Measurements from ENCODE around the gene SP100. TPM values are rescaled to one million over a fixed set of nuclear protein-coding genes. Genes with fewer than 3 reads are reported as not detected.
"Not testable (repeated sequence)": the region's sequence is repeated elsewhere in the genome, so short reads cannot be mapped to it uniquely, and the experiment has no call there.

SP100 gene
- total and polyA plus RNA-seq, 8 donors, result 24.6 to 66.8 (median 37.2) TPM

- WGBS, 2 donors, result 65 to 72% methylated on average over 3 of the region's 3 CpGs
- ATAC-seq (no peak), DNase-seq (no peak), FAIRE-seq (no peak)
- intact Hi-C loops (cut with DNase I), result no loop called here
- TF ChIP-seq CTCF (IDR thresholded peaks at IDR 0.05), result no peak
- Histone ChIP-seq H3K4me1 (no peaks in the 10 kb centered on the region), H3K9me3 (no peaks in the 10 kb centered on the region), H3K36me3 (no peaks in the 10 kb centered on the region), H3K4me3 (no peak overlapping the region), H3K27ac (peak overlapping the region in 2 of 4 donors; percentile 15 to 39), H3K27me3 (no peaks in the 10 kb centered on the region)
Measured at GRCh38 chr2:230408244-230408842, 7.7 kb upstream of the SP100 start.

GRCh38 chr2:230409316-230409715 is 6.7 kb upstream of the SP100 start:
- intact Hi-C loops (cut with DNase I); H3K27me3 ChIP-seq; ATAC-seq; H3K36me3 ChIP-seq; FAIRE-seq; H3K9me3 ChIP-seq; H3K4me1 ChIP-seq; H3K4me3 ChIP-seq; DNase-seq: not testable (repeated sequence)
- 31 to 34% methylated on average over 2 of the region's 2 CpGs for WGBS, 2 donors
- H3K27ac ChIP-seq, result peak overlapping the region in 1 of 4 donors; percentile 15

GRCh38 chr2:230410263-230410662 is 5.7 kb upstream of the SP100 start:
- FAIRE-seq (no peak), DNase-seq (no peak), ATAC-seq (no peak)
- no peak for TF ChIP-seq CTCF (IDR thresholded peaks at IDR 0.05)
- WGBS, 2 donors, result 94 to 98% methylated on average over 1 of the region's 1 CpG
- Histone ChIP-seq H3K27me3 (no peaks in the 10 kb centered on the region), H3K4me1 (no peaks in the 10 kb centered on the region), H3K9me3 (no peaks in the 10 kb centered on the region), H3K36me3 (no peaks in the 10 kb centered on the region), H3K4me3 (no peak overlapping the region), H3K27ac (no peak overlapping the region)
- intact Hi-C loops (cut with DNase I), result no loop called here

- no peaks in the 10 kb centered on the region for H3K36me3 ChIP-seq
- WGBS, 2 donors, result 37 to 42% methylated on average over 16 of the region's 16 CpGs
- intact Hi-C loops (cut with DNase I), result no loop called here
- H3K27me3 ChIP-seq, result no peaks in the 10 kb centered on the region
- H3K4me1 ChIP-seq, result no peaks in the 10 kb centered on the region
- H3K4me3 ChIP-seq, result peak overlapping the region; percentile 34 to 69 (median 50)
- DNase-seq, result no peak
- no peak for TF ChIP-seq CTCF (IDR thresholded peaks at IDR 0.05)
- no peak for FAIRE-seq
- H3K9me3 ChIP-seq, result no peaks in the 10 kb centered on the region
- no peak for ATAC-seq
- H3K27ac ChIP-seq, result peak overlapping the region; percentile 62 to 88 (median 74)
Measured at GRCh38 chr2:230410861-230411569, 5.0 kb upstream of the SP100 start.

- peak overlapping the region; percentile 62 to 88 (median 74) for H3K27ac ChIP-seq
- DNase-seq, result peak; percentile 48 to 85 (median 61)
- no peaks in the 10 kb centered on the region for H3K27me3 ChIP-seq
- no peaks in the 10 kb centered on the region for H3K36me3 ChIP-seq
- ATAC-seq, result peak; percentile 73 to 86 (median 82)
- 1% methylated on average over 57 of the region's 57 CpGs for whole genome bisulfite sequencing, 2 donors
- no peaks in the 10 kb centered on the region for H3K4me1 ChIP-seq
- no peak for FAIRE-seq
- peak overlapping the region; percentile 34 to 69 (median 50) for H3K4me3 ChIP-seq
- intact Hi-C loops (cut with DNase I), result no loop called here
- no peak for TF ChIP-seq CTCF (IDR thresholded peaks at IDR 0.05)
- no peaks in the 10 kb centered on the region for H3K9me3 ChIP-seq
Measured at GRCh38 chr2:230411570-230412370, 4.2 kb upstream of the SP100 start.
